Upper lobe of left lung (tissue), 6 donors: Measurements from ENCODE around the gene RGL1. TPM values are rescaled to one million over a fixed set of nuclear protein-coding genes. Genes with fewer than 3 reads are reported as not detected.

Experiments used
- ATAC-seq, 2 donors: fragments of 200-7000 bp; cut with Tn5 transposase; one replicate each; pipeline ENCODE4 v1.9.1; 2022; ENCODE audit warnings: mild to moderate bottlenecking in 2 of 2, moderate library complexity in 2 of 2; ENCODE audit not compliant: low FRiP score in 2 of 2
- DNase-seq, 2 donors: peaks; one replicate each; pipeline ENCODE4 v3.0.0-alpha.2; 2019 to 2020
- H3K27ac ChIP-seq, 4 donors: fragments of 200-600 bp; sonication (generic); one replicate each; pipeline ENCODE4 v1.5.1; 2016 to 2019
- H3K27me3 ChIP-seq, 4 donors: fragments of 200-600 bp; sonication (generic); one replicate each; pipeline ENCODE4 v1.5.1; 2017 to 2019
- H3K36me3 ChIP-seq, 4 donors: fragments of 200-600 bp; sonication (generic); one replicate each; pipeline ENCODE4 v1.5.1; 2016 to 2019
- H3K4me1 ChIP-seq, 4 donors: fragments of 200-600 bp; sonication (generic); one replicate each; pipeline ENCODE4 v1.5.1; 2018 to 2019
- H3K4me3 ChIP-seq, 4 donors: fragments of 200-600 bp; sonication (generic); one replicate each; pipeline ENCODE4 v1.5.1; 2017 to 2019; ENCODE audit warnings: mild to moderate bottlenecking in 2 of 4, moderate library complexity in 1 of 4
- H3K9me3 ChIP-seq, 4 donors: fragments of 200-600 bp; sonication (generic); one replicate each; pipeline ENCODE4 v1.5.1; 2018 to 2019
- CTCF ChIP-seq, 6 experiments: fragments of 450-650 bp in 4 of 6; fragments of 200-600 bp in 2 of 6; sonication (generic) in 2 of 6; IDR thresholded peaks; one replicate each; pipeline ENCODE4 v1.5.1; 2016 to 2019; ENCODE audit warnings: antibody characterized with exemption in 6 of 6
- EP300 ChIP-seq, 4 donors: sonication (generic); formaldehyde crosslinking; IDR thresholded peaks; one replicate each; pipeline ENCODE4 v1.5.1; 2017; ENCODE audit warnings: antibody characterized with exemption in 4 of 4, control low read depth in 2 of 4
- POLR2A ChIP-seq, 4 donors: fragments of 450-650 bp; IDR thresholded peaks; one replicate each; pipeline ENCODE4 v1.5.1; 2016 to 2017; ENCODE audit warnings: antibody characterized with exemption in 4 of 4, mild to moderate bottlenecking in 2 of 4
- POLR2AphosphoS5 ChIP-seq, 2 donors: sonication (generic); formaldehyde crosslinking; IDR thresholded peaks; one replicate each; pipeline ENCODE4 v1.5.1; 2017; ENCODE audit warnings: antibody characterized with exemption in 2 of 2
- WGBS, 2 donors: methylation state at CpG; one replicate each; pipeline ENCODE4 v1.1.5; 2017 to 2018; 5-methylcytosine and 5-hydroxymethylcytosine counted together
- total RNA-seq, 6 donors: library from RNA; depleted of rRNA in 4 of 6; stranded (reverse); fragments of >200 nt in 4 of 6; gene quantifications; one replicate each; pipeline versions ENCODE4 v1.1.0 to v1.2.1, GENCODE V29; 2016 to 2021
- donor health status: DM: no; HTN: no; CAD: no; lungs with moderate emphysema.
- donor health status: DM: no; HTN: yes; CAD: no; lungs with severe emphysema.

RGL1 gene
- total RNA-seq, 6 donors from 2014 or later = 24.1 to 38.9 (median 26.7) TPM

- TF ChIP-seq POLR2AphosphoS5 (IDR thresholded peaks at IDR 0.05) (no peak), CTCF (IDR thresholded peaks at IDR 0.05) (no peak), EP300 (IDR thresholded peaks at IDR 0.05) (no peak), POLR2A (IDR thresholded peaks at IDR 0.05) (no peak)
- Histone ChIP-seq H3K27me3 (no peaks in the 10 kb centered on the region), H3K4me3 (no peak overlapping the region), H3K36me3 (no peaks in the 10 kb centered on the region), H3K9me3 (no peaks in the 10 kb centered on the region), H3K27ac (no peak overlapping the region), H3K4me1 (no peaks in the 10 kb centered on the region)
- 76 to 92% methylated on average over 2 of the region's 2 CpGs for WGBS, 2 donors
- ATAC-seq (no peak), DNase-seq (no peak)
These were observed 172.8 kb downstream of the RGL1 start for GRCh38 chr1:183977717-183978116.

Other genes starting within 250 kb of the RGL1 start
- gene NCF2, start 214.7 kb upstream of the RGL1 start, total RNA-seq = 100 to 1,000 TPM in 4 of 6 donors, 10 to 100 TPM in 2; 68.5 to 202 (median 143) TPM
- gene ARPC5, start 169.3 kb upstream of the RGL1 start, total RNA-seq = 100 to 1,000 TPM in 4 of 6 donors, 10 to 100 TPM in 2; 28.3 to 193 (median 109) TPM
- 1 to 10 TPM in 3 of 6 donors, under 1 TPM in 3; 0.20 to 5.6 (median 1.9) TPM for gene APOBEC4, start 151.8 kb upstream of the RGL1 start, total RNA-seq
- gene COLGALT2, start 232.6 kb downstream of the RGL1 start, total RNA-seq = 1 to 10 TPM; 1.0 to 4.1 (median 2.9) TPM
- gene TSEN15, start 246.6 kb downstream of the RGL1 start, total RNA-seq = 10 to 100 TPM; 25.0 to 39.9 (median 27.3) TPM